ENCODE data around the gene UIMC1.
"Not testable (repeated sequence)": the region's sequence is repeated elsewhere in the genome, so short reads cannot be mapped to it uniquely, and the experiment has no call there.

UIMC1 gene

DNA sequence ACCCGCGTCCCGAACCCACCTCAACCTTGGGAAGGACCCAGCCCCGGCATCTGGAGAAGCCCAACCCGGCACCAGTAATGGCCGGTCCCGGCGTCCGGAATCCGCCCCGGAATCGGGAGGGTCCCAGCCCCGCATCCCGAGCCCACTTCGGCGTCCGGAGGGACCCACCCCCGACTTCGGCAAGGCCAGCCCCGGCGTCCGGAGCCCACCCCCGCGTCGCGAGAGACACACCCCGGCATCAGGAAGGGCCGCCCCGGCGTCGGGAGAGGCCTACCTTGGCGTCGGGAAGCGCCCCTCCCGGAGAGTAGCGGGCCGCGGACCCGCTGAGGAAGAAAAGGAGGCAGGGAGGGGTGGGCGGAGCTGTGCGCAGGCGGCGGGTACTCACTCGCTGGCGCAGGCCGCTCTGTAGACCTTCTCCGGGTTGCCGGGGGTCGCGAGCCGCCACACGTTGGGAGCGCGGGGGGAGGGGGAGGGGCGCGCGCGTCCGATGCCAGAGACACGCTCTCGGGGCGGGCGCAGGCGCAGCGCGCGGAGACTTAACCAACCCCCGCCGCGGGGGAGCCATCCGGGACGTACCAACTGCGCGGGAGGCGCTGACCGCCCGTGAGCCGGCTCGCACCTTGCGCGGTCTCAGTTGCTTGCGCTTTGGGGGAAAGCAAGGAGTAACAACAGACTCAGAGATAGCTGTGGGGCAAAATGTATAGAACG lies at the start of gene UIMC1:
UIMC1 (minus strand) TSS at position 515 of the 708 bp plus-strand sequence. CDS start 24,164 bp downstream, outside the sequence.
- H3K4me3 ChIP-seq (ENCODE audit: low read depth, low read length) = peak within 1 kb of the TSS; percentile 90
- no peak for TF ChIP-seq CTCF (IDR thresholded peaks at IDR 0.05; ENCODE audit: low read depth, low read length)

DNA sequence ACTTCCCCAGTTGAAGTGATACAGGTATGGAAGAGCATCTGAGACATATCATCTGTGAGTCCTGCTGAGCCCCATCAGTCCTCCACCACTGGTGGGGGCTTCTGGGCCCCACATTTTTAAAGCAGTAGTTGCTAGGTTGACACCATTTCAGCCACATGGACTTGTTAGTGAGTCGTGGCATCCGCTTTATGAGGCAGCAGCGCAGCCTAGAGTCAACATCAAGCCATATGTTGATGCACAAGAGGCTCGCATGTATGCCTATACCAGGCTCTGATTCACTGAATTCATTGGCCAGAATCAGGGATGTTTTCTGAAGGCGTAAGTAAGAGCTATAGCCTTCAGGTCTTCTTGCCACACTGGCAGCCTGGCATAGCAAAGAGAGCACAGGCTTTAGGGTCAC lies 42.7 kb upstream of the UIMC1 start:
- TF ChIP-seq CTCF (IDR thresholded peaks at IDR 0.05; ENCODE audit: low read depth, low read length) = no peak
- no peak overlapping the region for H3K4me3 ChIP-seq (ENCODE audit: low read depth, low read length)

DNA sequence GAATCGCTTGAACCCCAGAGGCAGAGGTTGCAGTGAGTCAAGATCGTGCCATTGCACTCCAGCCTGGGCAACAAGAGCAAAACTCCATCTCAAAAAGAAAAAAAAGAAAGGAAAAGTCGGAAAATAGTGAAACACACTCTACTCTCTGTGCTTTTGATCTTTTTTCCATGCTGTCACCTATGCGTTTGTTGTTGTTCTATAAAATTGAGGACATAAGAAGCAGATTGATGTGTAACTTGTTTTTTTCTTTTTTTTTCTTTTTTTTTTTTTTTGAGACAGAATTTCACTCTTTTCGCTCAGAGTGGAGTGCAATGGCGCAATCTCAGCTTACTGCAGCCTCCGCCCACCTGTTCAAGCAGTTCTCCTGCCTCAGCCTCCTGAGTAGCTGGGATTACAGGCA lies 42.0 kb upstream of the UIMC1 start:
- not testable (repeated sequence) for H3K4me3 ChIP-seq (ENCODE audit: low read depth, low read length)

DNA sequence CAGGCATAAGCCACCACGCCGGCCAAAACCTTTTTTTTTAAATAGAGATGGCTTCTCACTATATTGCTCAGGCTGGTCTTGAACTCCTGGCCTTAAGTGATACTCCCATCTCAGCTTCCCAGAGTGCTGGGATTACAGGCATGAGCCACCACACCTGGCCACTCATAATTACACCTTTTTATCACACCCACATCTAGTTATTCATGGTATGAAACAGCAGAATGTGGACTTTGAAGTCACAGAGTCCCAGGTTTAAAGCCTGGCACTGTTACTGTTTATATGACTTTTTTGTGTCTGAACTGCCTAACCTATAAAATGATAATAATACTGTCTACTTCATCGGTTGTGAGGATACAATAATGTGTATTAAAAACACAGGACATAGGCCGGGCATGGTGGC lies 39.1 kb upstream of the UIMC1 start:
- no peak for TF ChIP-seq CTCF (IDR thresholded peaks at IDR 0.05; ENCODE audit: low read depth, low read length)
- no peak overlapping the region for H3K4me3 ChIP-seq (ENCODE audit: low read depth, low read length)

- H3K4me3 ChIP-seq (ENCODE audit: low read depth, low read length) = no peak overlapping the region
- no peak for TF ChIP-seq CTCF (IDR thresholded peaks at IDR 0.05; ENCODE audit: low read depth, low read length)
Measured at GRCh38 chr5:177044641-177045040, 38.1 kb upstream of the UIMC1 start.

DNA sequence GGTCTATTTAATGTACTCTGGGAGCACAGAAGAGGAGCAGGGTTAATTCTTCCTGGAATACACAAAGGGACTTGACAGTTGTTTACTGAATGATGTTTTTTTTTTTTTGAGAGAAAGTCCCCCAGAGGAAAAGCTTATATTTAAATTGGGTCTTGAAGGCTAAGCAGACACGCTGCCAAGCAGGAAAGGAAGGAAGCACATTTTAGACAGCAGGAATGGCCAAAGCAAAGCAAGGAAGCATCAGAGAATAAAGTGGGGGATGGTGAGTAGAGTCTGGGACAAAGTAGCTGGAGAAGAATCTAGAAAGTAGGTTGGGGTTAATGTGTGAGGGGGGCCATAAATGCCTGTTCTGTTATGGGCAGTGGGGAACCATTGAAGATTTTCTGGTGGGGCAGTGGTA lies 37.4 kb upstream of the UIMC1 start:
- no peak overlapping the region for H3K4me3 ChIP-seq (ENCODE audit: low read depth, low read length)
- no peak for TF ChIP-seq CTCF (IDR thresholded peaks at IDR 0.05; ENCODE audit: low read depth, low read length)

- H3K4me3 ChIP-seq (ENCODE audit: low read depth, low read length) = no peak overlapping the region
- no peak for TF ChIP-seq CTCF (IDR thresholded peaks at IDR 0.05; ENCODE audit: low read depth, low read length)
Measured at GRCh38 chr5:177043114-177043513, 36.5 kb upstream of the UIMC1 start.

- no peak overlapping the region for H3K4me3 ChIP-seq (ENCODE audit: low read depth, low read length)
- no peak for TF ChIP-seq CTCF (IDR thresholded peaks at IDR 0.05; ENCODE audit: low read depth, low read length)
Measured at GRCh38 chr5:177041936-177042335, 35.4 kb upstream of the UIMC1 start.
